Gastroesophageal sphincter (tissue), 3 donors: Measurements from ENCODE around the gene PDZD2.
A peak's percentile ranks its signal among the peaks of the same experiment; 100 is the strongest.

Source experiments
- POLR2AphosphoS5 ChIP-seq: sonication (generic); formaldehyde crosslinking; IDR thresholded peaks from one replicate; pipeline ENCODE4 v1.6.1; 2017; ENCODE audit warnings: antibody characterized with exemption
- TF ChIP-seq, protein P1 (sequence below), 4 experiments: fragments of 200-600 bp in 2 of 4; fragments of 450-650 bp in 2 of 4; sonication (generic) in 1 of 4; IDR thresholded peaks; one replicate each; pipeline ENCODE4 v1.5.1; 2017 to 2019; ENCODE audit warnings: antibody characterized with exemption in 4 of 4, mild to moderate bottlenecking in 2 of 4, moderate library complexity in 2 of 4

GRCh38 chr5:31987985-31988710 is 349.2 kb downstream of the PDZD2 start:
- TF ChIP-seq, protein P1, sequence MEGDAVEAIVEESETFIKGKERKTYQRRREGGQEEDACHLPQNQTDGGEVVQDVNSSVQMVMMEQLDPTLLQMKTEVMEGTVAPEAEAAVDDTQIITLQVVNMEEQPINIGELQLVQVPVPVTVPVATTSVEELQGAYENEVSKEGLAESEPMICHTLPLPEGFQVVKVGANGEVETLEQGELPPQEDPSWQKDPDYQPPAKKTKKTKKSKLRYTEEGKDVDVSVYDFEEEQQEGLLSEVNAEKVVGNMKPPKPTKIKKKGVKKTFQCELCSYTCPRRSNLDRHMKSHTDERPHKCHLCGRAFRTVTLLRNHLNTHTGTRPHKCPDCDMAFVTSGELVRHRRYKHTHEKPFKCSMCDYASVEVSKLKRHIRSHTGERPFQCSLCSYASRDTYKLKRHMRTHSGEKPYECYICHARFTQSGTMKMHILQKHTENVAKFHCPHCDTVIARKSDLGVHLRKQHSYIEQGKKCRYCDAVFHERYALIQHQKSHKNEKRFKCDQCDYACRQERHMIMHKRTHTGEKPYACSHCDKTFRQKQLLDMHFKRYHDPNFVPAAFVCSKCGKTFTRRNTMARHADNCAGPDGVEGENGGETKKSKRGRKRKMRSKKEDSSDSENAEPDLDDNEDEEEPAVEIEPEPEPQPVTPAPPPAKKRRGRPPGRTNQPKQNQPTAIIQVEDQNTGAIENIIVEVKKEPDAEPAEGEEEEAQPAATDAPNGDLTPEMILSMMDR (IDR thresholded peaks at IDR 0.05) = no peak
- peak; percentile 23 for TF ChIP-seq POLR2AphosphoS5
